NCI-H1105 (cell line): ENCODE measurements around the gene DNAJC30.

ENCODE experiments used
- DNase-seq: peaks from one replicate; lab custom pipeline; 2025; lab: John Stamatoyannopoulos, UW

The DNAJC30 gene

GRCh38 chr7:73707045-73707631 lies 23.9 kb upstream of the DNAJC30 start:
- DNase-seq = peak; percentile 44

DNA sequence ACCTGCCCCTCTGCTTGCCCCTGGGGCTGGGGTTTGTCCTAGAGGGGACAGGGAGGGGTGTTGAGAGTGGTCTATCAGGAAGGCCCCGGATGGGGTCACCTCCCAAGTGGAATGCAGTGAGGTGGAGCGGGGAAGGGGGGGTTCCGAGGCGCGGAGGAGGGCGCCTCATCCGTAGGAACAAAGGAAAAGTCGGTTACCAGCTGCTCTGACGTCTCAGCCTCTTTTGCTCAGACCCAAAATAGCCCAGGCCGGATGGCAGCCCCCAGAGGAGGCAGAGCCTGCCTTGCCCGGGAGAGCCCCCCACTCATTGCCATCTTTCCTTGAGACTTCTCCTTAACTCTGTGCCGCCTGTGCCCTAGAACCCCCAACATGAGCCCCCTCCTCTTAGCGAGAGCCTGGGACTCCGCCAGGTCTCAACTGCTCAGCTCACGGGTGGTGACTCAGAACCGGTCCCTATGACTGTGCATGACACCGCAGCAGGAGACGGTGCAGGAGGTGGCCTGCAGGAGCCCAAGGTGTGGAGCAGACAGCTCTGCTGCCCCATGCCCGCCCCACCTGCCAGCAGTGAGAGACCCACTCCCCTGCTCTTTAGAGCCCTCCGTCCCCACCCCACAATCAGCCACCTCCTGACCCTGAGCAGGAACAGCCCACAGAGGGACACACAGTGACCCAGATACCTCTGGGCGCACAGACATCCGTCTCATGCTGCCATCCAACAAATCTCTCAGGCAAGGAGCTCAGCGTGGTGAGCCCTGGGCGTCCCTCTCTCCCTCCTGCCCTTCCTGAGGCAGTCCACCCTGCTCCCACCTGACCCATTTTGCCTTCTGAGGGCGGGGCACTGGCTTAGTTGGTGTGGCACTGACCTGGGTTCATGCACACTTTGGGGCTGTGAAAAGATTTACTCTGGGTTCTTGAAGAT lies 23.1 kb upstream of the DNAJC30 start:
- DNase-seq = no peak

- no peak for DNase-seq
Observed at GRCh38 chr7:73705551-73705920, 22.3 kb upstream of the DNAJC30 start.

DNA sequence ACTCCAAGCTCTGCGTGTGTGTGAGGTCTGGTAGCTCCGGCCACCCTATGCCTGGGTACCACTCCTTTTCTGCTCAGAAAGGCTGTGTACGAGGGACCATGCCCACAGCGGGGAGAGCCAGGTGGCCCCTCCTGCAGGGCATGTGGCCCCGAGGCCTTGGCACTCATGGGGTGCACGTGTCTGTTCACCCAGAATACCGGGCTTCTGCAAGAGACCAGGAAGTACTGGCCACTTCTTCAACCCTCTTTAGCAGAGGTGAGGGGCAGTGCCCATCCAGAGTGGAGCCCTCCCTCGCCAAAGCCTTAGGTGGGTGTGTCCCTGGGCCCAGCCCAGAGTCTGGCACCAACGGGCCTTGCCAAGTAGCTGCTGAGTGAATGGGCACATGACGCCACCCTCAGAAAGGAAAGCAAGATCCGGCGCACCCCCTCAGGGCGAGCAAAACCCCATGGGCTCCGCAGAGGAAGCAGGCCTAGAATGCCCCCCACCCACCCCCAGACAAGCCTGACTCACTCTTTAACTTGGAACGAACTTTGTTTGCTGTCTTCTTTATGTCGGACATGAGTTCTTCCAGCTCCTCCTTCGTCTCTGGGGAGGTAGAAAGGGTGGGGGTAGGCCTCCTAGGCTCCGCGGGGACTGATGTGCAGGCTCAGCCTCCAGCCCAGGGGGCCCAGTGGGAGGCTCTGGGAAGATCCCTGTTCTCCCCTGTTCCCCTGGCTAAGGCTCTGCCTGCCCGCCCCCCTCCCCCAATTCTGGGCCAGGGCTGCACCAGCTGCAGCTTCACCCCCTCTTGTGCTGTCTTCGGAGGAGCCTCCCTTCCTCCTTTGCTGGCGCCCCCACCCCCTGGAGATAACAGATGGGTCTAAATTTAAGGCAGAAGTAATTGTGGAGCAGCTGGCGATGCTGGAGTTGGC lies 21.6 kb upstream of the DNAJC30 start:
- DNase-seq = no peak

- DNase-seq = no peak
Observed at GRCh38 chr7:73703757-73704639, 20.7 kb upstream of the DNAJC30 start.

GRCh38 chr7:73703225-73703624 lies 20.0 kb upstream of the DNAJC30 start:
- DNase-seq = no peak

- DNase-seq = no peak
Observed at GRCh38 chr7:73702665-73703064, 19.4 kb upstream of the DNAJC30 start.

DNA sequence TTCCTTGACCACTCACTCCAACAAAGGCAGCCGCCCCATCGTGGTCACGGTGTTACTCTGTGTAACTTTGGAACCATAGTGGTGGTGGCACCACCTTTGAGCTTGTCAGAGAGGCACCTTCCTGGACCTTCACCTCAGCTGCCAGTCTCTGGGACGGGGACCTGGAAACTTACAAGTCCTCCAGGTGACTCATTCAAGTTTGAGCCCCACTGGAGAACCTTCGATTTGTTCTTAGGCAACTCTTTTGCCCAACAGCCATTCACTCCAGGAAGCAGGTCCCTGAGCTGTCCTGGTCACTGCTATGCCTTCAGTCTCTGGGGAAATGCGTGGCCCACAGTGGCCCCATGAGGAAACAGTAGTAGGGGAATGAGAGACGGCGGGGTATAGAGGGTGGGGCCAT lies 19.0 kb upstream of the DNAJC30 start:
- no peak for DNase-seq

DNA sequence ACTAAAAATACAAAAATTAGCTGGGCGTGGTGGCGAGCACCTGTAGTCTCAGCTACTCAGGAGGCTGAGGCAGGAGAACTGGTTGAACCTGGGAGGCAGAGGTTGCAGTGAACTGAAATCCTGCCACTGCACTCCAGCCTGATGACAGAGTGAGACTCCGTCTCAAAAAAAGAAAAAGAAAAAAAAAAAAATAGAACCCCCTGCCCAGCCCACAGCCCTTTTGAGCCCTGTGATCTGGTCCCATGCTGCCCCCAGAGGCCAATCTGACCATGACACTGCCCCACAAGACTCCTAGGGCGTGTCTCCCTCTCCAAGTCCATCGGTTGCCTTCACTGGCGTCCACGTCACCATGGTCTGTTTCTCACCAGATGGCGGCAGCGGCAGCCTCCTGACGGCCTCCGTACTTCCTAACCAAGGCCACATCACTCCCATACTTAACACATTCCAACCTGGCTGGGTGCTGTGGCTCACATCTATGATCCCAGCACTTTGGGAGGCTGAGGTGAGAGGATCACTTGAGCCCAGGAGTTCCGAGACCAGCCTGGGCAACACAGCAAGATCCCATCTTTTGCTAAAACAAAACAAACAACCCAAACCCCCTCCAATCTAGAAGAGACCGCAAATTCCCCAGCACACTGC lies 18.2 kb upstream of the DNAJC30 start:
- DNase-seq = no peak

DNA sequence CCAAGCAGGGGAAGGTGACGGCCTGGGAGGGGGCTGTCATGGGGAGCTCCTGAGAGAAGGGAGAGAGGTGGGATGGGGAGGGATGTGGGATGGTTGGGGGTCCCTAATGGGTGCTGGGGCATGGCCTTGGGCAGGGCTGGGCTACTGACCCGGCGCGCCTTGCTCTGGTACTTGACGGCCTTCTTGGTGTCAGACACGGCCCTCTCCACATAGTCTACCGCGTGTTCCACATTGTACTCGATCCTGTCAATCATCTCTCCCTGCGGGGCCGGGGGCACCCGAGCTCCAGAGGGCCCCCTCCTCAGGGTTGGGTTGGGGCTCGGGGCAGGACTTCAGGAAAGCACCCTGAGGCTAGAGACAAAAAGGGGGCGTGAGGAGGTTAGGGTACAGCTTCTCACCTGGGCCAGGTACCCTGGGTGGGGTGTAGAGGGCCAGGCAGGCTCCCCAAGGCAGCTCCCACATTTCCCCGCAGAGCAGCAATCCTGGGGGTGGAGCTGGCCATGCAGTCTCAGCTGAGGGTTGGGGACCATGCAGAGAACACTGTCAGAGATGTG lies 17.4 kb upstream of the DNAJC30 start:
- no peak for DNase-seq

DNA sequence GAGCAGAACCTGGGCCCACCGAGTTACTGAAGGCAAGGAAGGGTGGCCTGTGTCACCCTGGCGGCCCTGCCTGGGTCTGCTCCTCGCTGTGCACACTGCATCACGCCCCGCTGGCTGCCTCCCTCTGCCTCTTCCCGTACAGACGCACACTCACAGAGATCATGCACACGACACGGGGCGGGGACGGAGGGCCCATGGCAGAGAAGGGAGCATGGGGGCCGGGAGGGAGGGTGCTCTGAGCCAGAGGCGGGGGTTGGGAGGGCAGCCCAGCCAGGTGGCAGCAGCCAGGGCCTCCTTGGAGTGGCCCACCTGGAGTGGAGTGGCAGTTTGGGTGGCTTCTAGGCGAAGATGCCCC lies 16.8 kb upstream of the DNAJC30 start:
- DNase-seq = no peak

DNA sequence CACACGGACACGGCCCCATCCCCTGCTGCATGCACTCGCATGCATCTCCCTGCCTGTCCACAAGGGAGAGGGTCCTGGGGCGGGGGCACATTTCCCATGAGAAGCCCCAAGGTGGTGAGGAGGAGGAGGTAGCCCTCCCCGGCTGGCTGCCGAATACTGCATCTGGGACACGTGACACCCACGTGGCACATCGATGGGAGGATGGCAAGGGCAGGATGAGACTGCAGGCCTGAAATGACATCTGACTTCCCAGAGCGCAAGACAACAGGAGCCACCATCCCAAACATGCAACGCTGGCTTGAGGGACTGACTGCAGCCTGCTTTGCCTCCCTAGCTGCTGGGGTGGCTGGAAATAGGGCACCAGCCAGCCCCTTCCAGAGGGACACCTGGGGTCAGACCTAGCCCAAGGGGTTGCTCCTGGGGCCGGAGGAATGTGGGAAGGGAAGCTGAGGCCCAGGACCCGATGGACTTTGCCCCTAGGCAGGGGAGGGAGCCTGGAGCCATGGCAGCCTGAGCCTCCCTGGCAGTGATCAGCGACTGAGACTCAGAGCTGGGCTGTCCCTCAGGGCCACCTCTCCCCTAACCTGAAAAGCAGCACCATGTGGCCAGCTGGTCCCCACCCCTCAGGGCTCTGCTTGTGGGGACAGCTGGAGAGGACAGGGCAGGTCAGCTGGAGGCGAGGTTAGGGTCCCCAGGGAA lies 16.3 kb upstream of the DNAJC30 start:
- no peak for DNase-seq

DNA sequence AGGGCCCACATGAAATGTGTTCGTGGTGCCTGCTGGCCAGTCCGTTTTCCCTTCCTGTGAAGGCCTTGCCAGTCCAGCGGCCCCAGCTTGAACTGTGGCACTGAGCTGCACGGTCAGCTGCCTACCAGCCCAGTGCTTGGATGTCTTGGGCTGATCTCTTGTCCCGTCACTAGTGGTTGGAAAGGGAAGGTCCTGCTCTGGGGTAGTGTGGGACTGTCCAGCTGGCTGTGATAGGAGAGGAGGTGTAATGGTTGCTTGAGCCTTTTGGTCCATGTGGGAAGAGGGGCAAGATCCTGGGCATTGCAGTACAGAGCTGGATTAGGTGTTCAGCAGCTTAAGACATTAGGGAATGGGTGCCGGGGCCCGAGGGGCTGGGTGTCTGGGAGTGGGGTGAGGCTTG lies 15.2 kb upstream of the DNAJC30 start:
- DNase-seq = no peak

- no peak for DNase-seq
Observed at GRCh38 chr7:73696372-73696771, 13.1 kb upstream of the DNAJC30 start.

GRCh38 chr7:73690646-73691045 lies 7.4 kb upstream of the DNAJC30 start:
- no peak for DNase-seq

DNA sequence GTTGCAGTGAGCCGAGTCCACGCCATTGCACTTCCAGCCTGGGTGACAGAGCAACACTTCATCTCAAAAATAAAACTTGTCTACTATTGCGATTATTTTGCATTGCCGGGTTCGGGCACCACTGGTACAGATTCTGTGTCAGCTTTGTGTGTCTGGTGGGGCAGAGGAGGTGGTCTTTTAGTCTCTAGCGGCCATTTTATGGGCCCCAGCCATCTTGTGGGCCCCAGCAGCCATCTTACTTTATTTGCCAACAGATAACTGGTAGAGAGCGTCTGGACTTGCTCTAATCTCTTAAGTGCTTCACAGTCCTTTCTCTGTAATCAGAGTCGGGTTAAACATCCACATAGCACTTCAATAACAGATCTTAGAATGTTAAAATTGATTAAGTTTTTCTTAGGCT lies 5.0 kb upstream of the DNAJC30 start:
- DNase-seq = no peak

DNA sequence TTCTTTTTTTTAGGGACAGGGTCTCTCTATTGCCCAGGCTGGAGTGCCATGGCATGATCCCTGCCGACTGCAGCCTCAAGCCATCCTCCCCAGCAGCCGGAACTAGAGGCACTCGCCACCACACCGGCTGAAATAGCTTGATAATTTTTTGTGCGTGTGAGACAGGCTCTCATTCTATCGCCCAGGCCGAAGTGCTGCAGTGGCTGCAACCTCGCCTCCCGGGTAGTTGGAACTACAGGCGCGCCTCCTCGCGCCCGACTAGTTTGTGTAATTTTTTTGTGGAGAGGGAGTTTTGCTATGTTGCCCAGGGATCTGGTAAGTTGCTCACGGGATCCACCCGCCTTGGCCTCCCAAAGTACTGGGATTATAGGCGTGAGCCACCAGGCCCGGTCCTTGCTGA lies 2.1 kb upstream of the DNAJC30 start:
- DNase-seq = no peak

DNA sequence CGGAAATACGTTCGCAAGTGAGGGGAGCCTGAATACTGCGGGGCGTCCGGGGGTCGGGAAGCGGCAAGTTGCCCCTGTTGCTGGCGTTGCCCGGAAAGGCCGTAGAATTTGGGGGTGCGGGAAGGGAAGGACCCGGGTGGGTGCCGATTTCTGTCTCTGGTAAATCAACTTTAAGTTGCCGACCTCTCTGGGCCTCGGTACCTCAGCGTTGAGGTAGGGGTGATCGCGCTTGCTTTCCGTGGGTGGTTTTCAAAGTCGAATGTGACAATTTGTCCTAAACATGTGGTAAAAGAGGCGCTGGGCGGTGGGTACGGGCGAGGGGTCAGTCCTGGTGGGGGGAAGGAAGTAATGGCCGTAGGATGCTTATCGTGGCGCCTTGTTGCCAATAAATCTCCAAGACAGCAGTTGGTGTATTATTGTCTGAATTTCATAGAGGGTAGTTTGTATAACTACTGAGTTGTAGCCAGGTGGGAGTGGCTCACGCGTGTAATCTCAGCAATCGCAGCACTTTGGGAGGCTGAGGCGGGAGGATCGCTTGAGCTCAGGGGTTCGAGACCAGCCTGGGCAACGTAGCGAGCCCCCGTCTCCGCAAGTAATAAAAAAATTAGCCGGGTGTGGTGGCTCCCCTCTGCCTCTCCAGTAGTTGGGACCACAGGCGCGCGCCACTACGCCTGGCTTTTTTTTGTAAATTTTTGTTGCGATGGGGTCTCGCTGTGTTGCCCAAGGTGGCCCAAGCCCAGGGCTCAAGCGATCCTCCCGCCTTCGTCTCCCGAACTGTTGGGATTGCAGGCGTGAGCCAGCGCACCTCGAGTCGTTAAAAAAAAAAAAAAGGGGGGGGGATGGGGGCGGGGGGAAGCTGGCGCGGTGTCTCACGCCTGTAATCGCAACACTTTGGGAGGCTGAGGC lies 788 bp upstream of the DNAJC30 start:
- DNase-seq = no peak

DNA sequence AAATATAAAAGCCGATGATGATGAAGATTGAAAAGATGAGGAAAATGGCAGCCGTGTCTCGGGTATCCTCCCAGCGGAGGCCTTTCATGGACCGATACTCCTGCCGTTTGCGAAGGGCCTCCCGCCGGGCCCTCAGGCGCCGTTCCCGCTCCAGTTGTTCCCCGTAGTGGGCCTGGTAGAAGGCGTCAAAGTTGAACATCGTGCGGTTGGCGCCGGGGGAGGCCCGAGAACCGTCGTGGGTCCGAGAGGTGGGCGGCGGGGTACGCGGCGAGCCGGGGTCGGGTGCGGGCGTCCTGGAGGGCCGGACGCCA lies 553 bp downstream of the DNAJC30 start:
- no peak for DNase-seq
